Measurements from ENCODE around the gene UBE2Z. TPM values are rescaled to one million over a fixed set of nuclear protein-coding genes. Genes with fewer than 3 reads are reported as not detected.
A peak's percentile ranks its signal among the peaks of the same experiment; 100 is the strongest.

Gene UBE2Z
- total and polyA plus RNA-seq, 2 of the 13 experiments (the other 11 are each of a cell fraction or from before 2014, with no cell fraction given) = 63.2 to 122 TPM

DNA sequence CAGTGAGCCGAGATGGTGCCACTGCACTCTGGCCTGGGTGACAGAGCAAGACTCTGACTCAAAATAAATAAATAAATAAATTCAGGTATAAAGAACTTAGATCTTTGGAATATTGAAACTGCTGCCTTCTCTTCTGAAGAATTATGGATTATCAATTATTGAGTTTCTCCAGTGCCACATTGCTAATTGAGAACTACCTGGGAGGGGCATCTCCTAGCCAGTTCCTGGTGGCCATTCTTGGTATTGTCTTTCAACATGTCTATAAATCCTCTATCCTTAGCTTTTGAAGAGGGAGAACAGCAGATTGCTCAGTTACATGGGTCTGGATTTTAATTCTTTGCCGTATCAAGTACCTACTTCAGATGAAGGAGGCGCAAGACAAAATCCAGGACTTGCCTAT is 48.2 kb upstream of the UBE2Z start:
- intact Hi-C loops (cut with micrococcal nuclease; ENCODE audit: unreplicated experiment) = no loop called here
- BruUV-seq (replicated peaks) = no TSS peak
- CTCF ChIA-PET (ENCODE audit: low intra/inter-chr PET ratio, low total read pairs) = no interaction called here
- POLR2A ChIA-PET = interaction anchor here (1.3 to 5.8 kb wide), 2 partner anchors 9 to 12 kb away, joined by 3 to 26 read pairs; no protein-coding TSS in a partner anchor
- WGBS (ENCODE audit: low lambda C conversion rate) = 99% methylated on average over 3 of the region's 3 CpGs
- FAIRE-seq (no peak), ATAC-seq (peak; percentile 62), DNase-seq (ENCODE audit: low spot score) (no peak)
- TF ChIP-seq, protein P1, sequence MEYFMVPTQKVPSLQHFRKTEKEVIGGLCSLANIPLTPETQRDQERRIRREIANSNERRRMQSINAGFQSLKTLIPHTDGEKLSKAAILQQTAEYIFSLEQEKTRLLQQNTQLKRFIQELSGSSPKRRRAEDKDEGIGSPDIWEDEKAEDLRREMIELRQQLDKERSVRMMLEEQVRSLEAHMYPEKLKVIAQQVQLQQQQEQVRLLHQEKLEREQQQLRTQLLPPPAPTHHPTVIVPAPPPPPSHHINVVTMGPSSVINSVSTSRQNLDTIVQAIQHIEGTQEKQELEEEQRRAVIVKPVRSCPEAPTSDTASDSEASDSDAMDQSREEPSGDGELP (IDR thresholded peaks at IDR 0.05; ENCODE audit: borderline replicate concordance, low read depth) = no peak
- TF ChIP-seq, protein P2, sequence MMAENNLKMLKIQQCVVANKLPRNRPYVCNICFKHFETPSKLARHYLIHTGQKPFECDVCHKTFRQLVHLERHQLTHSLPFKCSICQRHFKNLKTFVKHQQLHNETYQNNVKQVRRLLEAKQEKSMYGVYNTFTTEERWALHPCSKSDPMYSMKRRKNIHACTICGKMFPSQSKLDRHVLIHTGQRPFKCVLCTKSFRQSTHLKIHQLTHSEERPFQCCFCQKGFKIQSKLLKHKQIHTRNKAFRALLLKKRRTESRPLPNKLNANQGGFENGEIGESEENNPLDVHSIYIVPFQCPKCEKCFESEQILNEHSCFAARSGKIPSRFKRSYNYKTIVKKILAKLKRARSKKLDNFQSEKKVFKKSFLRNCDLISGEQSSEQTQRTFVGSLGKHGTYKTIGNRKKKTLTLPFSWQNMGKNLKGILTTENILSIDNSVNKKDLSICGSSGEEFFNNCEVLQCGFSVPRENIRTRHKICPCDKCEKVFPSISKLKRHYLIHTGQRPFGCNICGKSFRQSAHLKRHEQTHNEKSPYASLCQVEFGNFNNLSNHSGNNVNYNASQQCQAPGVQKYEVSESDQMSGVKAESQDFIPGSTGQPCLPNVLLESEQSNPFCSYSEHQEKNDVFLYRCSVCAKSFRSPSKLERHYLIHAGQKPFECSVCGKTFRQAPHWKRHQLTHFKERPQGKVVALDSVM (CRISPR knock-in tag; IDR thresholded peaks at IDR 0.05) = no peak
- TF ChIP-seq ZBTB1 (CRISPR knock-in tag; IDR thresholded peaks at IDR 0.05; ENCODE audit: borderline replicate concordance) = no peak
- no peak overlapping the region for H3K27ac ChIP-seq (ENCODE audit: extremely low read length, insufficient read depth, low read length)
- H3K36me3 ChIP-seq (replicated peaks in 1 of 2; ENCODE audit: control insufficient read depth in 1 of 2, insufficient read depth in 2 of 2, low read length in 2 of 2) = peaks cover 23 to 46% of the 10 kb centered on the region in 2 experiments
- no peak overlapping the region for H3K4me3 ChIP-seq (replicated peaks in 1 of 3; ENCODE audit: insufficient read depth in 1 of 3, low read depth in 2 of 3, low read length in 3 of 3)
- H4K20me1 ChIP-seq (ENCODE audit: insufficient read depth, low read length) = no peaks in the 10 kb centered on the region
- in situ Hi-C loops (cut with HindIII; ENCODE audit: extremely low pct_ligation_motif_present, low pct_unique_long_range_greater_than_20kb) = no loop called here
- H3K4me2 ChIP-seq (ENCODE audit: low read depth, low read length) = no peak overlapping the region
- no peaks in the 10 kb centered on the region for H3K4me1 ChIP-seq (ENCODE audit: insufficient read depth, low read length)
- H3K9ac ChIP-seq (ENCODE audit: insufficient read depth, low read depth, low read length) = no peak overlapping the region
- H3K79me2 ChIP-seq (ENCODE audit: insufficient read depth, low read length) = no peaks in the 10 kb centered on the region
- H3K27me3 ChIP-seq (ENCODE audit: control insufficient read depth in 1 of 2, insufficient read depth in 2 of 2, low read length in 2 of 2) = no peaks in the 10 kb centered on the region
- no peaks in the 10 kb centered on the region for H3K9me3 ChIP-seq (ENCODE audit: low read length)
- no peak overlapping the region for H2AFZ ChIP-seq (ENCODE audit: low read length)

DNA sequence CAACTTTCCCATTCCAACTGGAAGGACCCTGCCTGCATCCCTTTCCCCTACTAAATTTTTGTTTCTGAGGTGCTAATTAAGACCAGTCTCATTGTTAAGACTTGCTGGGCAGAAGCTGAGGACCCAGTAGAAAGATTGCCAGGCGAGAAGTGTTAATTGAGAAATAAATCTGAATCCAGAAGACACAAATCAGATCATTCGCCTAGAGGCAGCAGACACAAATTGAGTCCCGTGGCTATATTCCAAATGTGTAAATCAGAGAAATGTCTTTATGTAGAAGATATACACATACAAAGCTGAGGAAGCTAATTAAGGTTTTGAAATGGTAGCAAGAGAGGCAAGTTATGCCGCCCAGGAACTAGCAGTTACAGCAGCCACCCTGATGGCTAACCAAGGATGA is 47.8 kb upstream of the UBE2Z start:
- Histone ChIP-seq H3K4me2 (ENCODE audit: low read depth, low read length) (no peak overlapping the region), H3K4me3 (replicated peaks in 1 of 3; ENCODE audit: insufficient read depth in 1 of 3, low read depth in 2 of 3, low read length in 3 of 3) (no peak overlapping the region), H2AFZ (ENCODE audit: low read length) (no peak overlapping the region), H4K20me1 (ENCODE audit: insufficient read depth, low read length) (no peaks in the 10 kb centered on the region), H3K9ac (ENCODE audit: insufficient read depth, low read depth, low read length) (no peak overlapping the region), H3K9me3 (ENCODE audit: low read length) (no peaks in the 10 kb centered on the region), H3K27ac (ENCODE audit: extremely low read length, insufficient read depth, low read length) (no peak overlapping the region), H3K4me1 (ENCODE audit: insufficient read depth, low read length) (no peaks in the 10 kb centered on the region), H3K36me3 (replicated peaks in 1 of 2; ENCODE audit: control insufficient read depth in 1 of 2, insufficient read depth in 2 of 2, low read length in 2 of 2) (peaks cover 20 to 41% of the 10 kb centered on the region in 2 experiments), H3K79me2 (ENCODE audit: insufficient read depth, low read length) (no peaks in the 10 kb centered on the region), H3K27me3 (ENCODE audit: control insufficient read depth in 1 of 2, insufficient read depth in 2 of 2, low read length in 2 of 2) (no peaks in the 10 kb centered on the region)
- DNase-seq (ENCODE audit: low spot score) (no peak), FAIRE-seq (no peak), ATAC-seq (no peak)
- ChIA-PET CTCF (ENCODE audit: low intra/inter-chr PET ratio, low total read pairs) (no interaction called here), POLR2A (interaction anchor here (1.3 to 5.8 kb wide), 2 partner anchors 9 to 11 kb away, joined by 3 to 26 read pairs; no protein-coding TSS in a partner anchor)
- no TSS peak for BruUV-seq (replicated peaks)
- in situ Hi-C loops (cut with HindIII; ENCODE audit: extremely low pct_ligation_motif_present, low pct_unique_long_range_greater_than_20kb) = no loop called here
- no peak for TF ChIP-seq SP5 (CRISPR knock-in tag; IDR thresholded peaks at IDR 0.05; ENCODE audit: borderline replicate concordance, low read depth)
- intact Hi-C loops (cut with micrococcal nuclease; ENCODE audit: unreplicated experiment) = no loop called here
- 99% methylated on average over 4 of the region's 4 CpGs for WGBS (ENCODE audit: low lambda C conversion rate)

Data from HepG2 (cell line).